ENCODE data around the gene ECD. TPM values are rescaled to one million over a fixed set of nuclear protein-coding genes. Genes with fewer than 3 reads are reported as not detected.

ECD gene
- total RNA-seq, 1 experiment from 2014 or later: 51.8 TPM

GRCh38 chr10:73190188-73190587 lies 22.4 kb upstream of the ECD start:
- Mint-ChIP-seq H3K9me3 (ENCODE audit: unreplicated experiment) (no peaks in the 10 kb centered on the region), H3K27ac (ENCODE audit: unreplicated experiment) (no peak overlapping the region), H3K4me1 (ENCODE audit: low read depth, unreplicated experiment) (no peaks in the 10 kb centered on the region), H3K36me3 (ENCODE audit: insufficient read depth, unreplicated experiment) (peaks cover 6% of the 10 kb centered on the region), H3K27me3 (ENCODE audit: insufficient read depth, unreplicated experiment) (no peaks in the 10 kb centered on the region), H3K4me3 (ENCODE audit: unreplicated experiment) (no peak overlapping the region)
- BruUV-seq (replicated peaks): no TSS peak
- Histone ChIP-seq H3K36me3 (ENCODE audit: control insufficient read depth, insufficient read depth, low read length) (no peaks in the 10 kb centered on the region), H3K4me3 (ENCODE audit: low read depth, low read length) (no peak overlapping the region), H3K4me1 (no peaks in the 10 kb centered on the region), H3K27me3 (replicated peaks; ENCODE audit: control insufficient read depth, insufficient read depth, low read length) (no peaks in the 10 kb centered on the region), H3K9me3 (no peaks in the 10 kb centered on the region)
- CTCF ChIA-PET: no interaction called here
- POLR2A ChIA-PET: no interaction called here
- intact Hi-C loops (cut with micrococcal nuclease; ENCODE audit: unreplicated experiment): no loop called here
- DNase-seq: no peak
- no peak for TF ChIP-seq CTCF (IDR thresholded peaks at IDR 0.05; ENCODE audit: insufficient read depth in 1 of 2, low read depth in 1 of 2, low read length in 1 of 2, severe bottlenecking in 1 of 2, unreplicated experiment in 1 of 2)

- Histone ChIP-seq H3K4me1 (peaks cover 7% of the 10 kb centered on the region; the same call in 1 of the 2 replicates), H3K9me3 (no peaks in the 10 kb centered on the region), H3K36me3 (ENCODE audit: control insufficient read depth, insufficient read depth, low read length) (no peaks in the 10 kb centered on the region), H3K27me3 (replicated peaks; ENCODE audit: control insufficient read depth, insufficient read depth, low read length) (no peaks in the 10 kb centered on the region), H3K4me3 (ENCODE audit: low read depth, low read length) (no peak overlapping the region)
- Mint-ChIP-seq H3K36me3 (ENCODE audit: insufficient read depth, unreplicated experiment) (no peaks in the 10 kb centered on the region), H3K4me3 (ENCODE audit: unreplicated experiment) (no peak overlapping the region), H3K9me3 (ENCODE audit: unreplicated experiment) (no peaks in the 10 kb centered on the region), H3K27me3 (ENCODE audit: insufficient read depth, unreplicated experiment) (no peaks in the 10 kb centered on the region), H3K27ac (ENCODE audit: unreplicated experiment) (no peak overlapping the region), H3K4me1 (ENCODE audit: low read depth, unreplicated experiment) (peaks cover 16% of the 10 kb centered on the region)
- intact Hi-C loops (cut with micrococcal nuclease; ENCODE audit: unreplicated experiment): no loop called here
- ChIA-PET POLR2A (no interaction called here), CTCF (no interaction called here)
- TF ChIP-seq CTCF (IDR thresholded peaks at IDR 0.05; ENCODE audit: insufficient read depth in 1 of 2, low read depth in 1 of 2, low read length in 1 of 2, severe bottlenecking in 1 of 2, unreplicated experiment in 1 of 2): no peak
- no TSS peak for BruUV-seq (replicated peaks)
- no peak for DNase-seq
Measured at GRCh38 chr10:73186266-73186665, 18.5 kb upstream of the ECD start.

GRCh38 chr10:73183667-73184281 lies 16.0 kb upstream of the ECD start:
- Mint-ChIP-seq H3K4me3 (ENCODE audit: unreplicated experiment) (no peak overlapping the region), H3K4me1 (ENCODE audit: low read depth, unreplicated experiment) (peaks cover 16% of the 10 kb centered on the region), H3K9me3 (ENCODE audit: unreplicated experiment) (no peaks in the 10 kb centered on the region), H3K27ac (ENCODE audit: unreplicated experiment) (no peak overlapping the region), H3K36me3 (ENCODE audit: insufficient read depth, unreplicated experiment) (no peaks in the 10 kb centered on the region), H3K27me3 (ENCODE audit: insufficient read depth, unreplicated experiment) (no peaks in the 10 kb centered on the region)
- Histone ChIP-seq H3K27me3 (replicated peaks; ENCODE audit: control insufficient read depth, insufficient read depth, low read length) (no peaks in the 10 kb centered on the region), H3K4me3 (ENCODE audit: low read depth, low read length) (no peak overlapping the region), H3K36me3 (ENCODE audit: control insufficient read depth, insufficient read depth, low read length) (no peaks in the 10 kb centered on the region), H3K9me3 (no peaks in the 10 kb centered on the region), H3K4me1 (peaks cover 7% of the 10 kb centered on the region; the same call in 1 of the 2 replicates)
- POLR2A ChIA-PET: no interaction called here
- DNase-seq: no peak
- no peak for TF ChIP-seq CTCF (IDR thresholded peaks at IDR 0.05; ENCODE audit: insufficient read depth in 1 of 2, low read depth in 1 of 2, low read length in 1 of 2, severe bottlenecking in 1 of 2, unreplicated experiment in 1 of 2)
- no TSS peak for BruUV-seq (replicated peaks)
- CTCF ChIA-PET: interaction anchor here (1.5 kb wide), 1 partner anchor 15 kb away, joined by 3 read pairs; no protein-coding TSS in a partner anchor
- intact Hi-C loops (cut with micrococcal nuclease; ENCODE audit: unreplicated experiment): no loop called here

Measured in Caco-2 (cell line).